Hepatocyte (in vitro differentiated cells): ENCODE results near the gene CLTRN.

Experiments used
- CTCF ChIP-seq: fragments of 200-600 bp; sonication (generic); IDR thresholded peaks from 2 replicates; pipeline ENCODE4 v1.5.1; 2016; ENCODE audit warnings: antibody characterized with exemption, mild to moderate bottlenecking; ENCODE audit not compliant: poor library complexity
- EZH2 ChIP-seq: fragments of 200-600 bp; sonication (generic); IDR thresholded peaks from 2 replicates; pipeline ENCODE4 v1.6.1; 2016; ENCODE audit warnings: antibody characterized with exemption, mild to moderate bottlenecking, borderline replicate concordance

- TF ChIP-seq EZH2 (no peak), CTCF (peak; percentile 16)
These were observed 19.3 kb downstream of the CLTRN start for GRCh38 chrX:15645266-15645665.
